ENCODE data around the gene VASN. TPM values are rescaled to one million over a fixed set of nuclear protein-coding genes. Genes with fewer than 3 reads are reported as not detected.
A peak's percentile ranks its signal among the peaks of the same experiment; 100 is the strongest.

VASN gene
- total and polyA plus RNA-seq, 9 of the 15 experiments (the other 6 are each of a cell fraction or from before 2014, with no cell fraction given) = 0.01 to 2.5 (median 0.41) TPM; not detected in 1

- TF ChIP-seq HIVEP1 (CRISPR knock-in tag; IDR thresholded peaks at IDR 0.05) (no peak), CHCHD3 (CRISPR knock-in tag; IDR thresholded peaks at IDR 0.05) (no peak), HOMEZ (CRISPR knock-in tag; IDR thresholded peaks at IDR 0.05) (peak; percentile 30; the same call in 1 of the 2 replicates), ZBTB43 (CRISPR knock-in tag; IDR thresholded peaks at IDR 0.05) (0 out of 2 replicates have a peak, but pooled peaks have one; percentile 36), ZNF316 (IDR thresholded peaks at IDR 0.05) (no peak), EHMT2 (IDR thresholded peaks at IDR 0.05) (no peak), TCF3 (CRISPR knock-in tag; IDR thresholded peaks at IDR 0.05) (0 out of 2 replicates have a peak, but pooled peaks have one; percentile 18), RBM34 (IDR thresholded peaks at IDR 0.05; ENCODE audit: borderline replicate concordance, insufficient read depth, low read length) (0 out of 2 replicates have a peak, but pooled peaks have one; percentile 21), MED1 (CRISPR knock-in tag; IDR thresholded peaks at IDR 0.05; ENCODE audit: borderline replicate concordance) (no peak), MTA2 (IDR thresholded peaks at IDR 0.05; ENCODE audit: low read depth) (no peak), HLTF (IDR thresholded peaks at IDR 0.05) (peak; percentile 71; the same call in 1 of the 2 replicates), CLOCK (CRISPR knock-in tag; IDR thresholded peaks at IDR 0.05; ENCODE audit: borderline replicate concordance) (no peak), TAF15 (IDR thresholded peaks at IDR 0.05; ENCODE audit: low read depth, low read length) (no peak), ILK (tag; IDR thresholded peaks at IDR 0.05; ENCODE audit: borderline replicate concordance, low read depth) (no peak), ZNF224 (CRISPR knock-in tag; IDR thresholded peaks at IDR 0.05) (no peak), SIN3B (IDR thresholded peaks at IDR 0.05; ENCODE audit: low read depth) (peak; percentile 24; the same call in 1 of the 2 replicates)
- TF ChIP-seq, protein P1, sequence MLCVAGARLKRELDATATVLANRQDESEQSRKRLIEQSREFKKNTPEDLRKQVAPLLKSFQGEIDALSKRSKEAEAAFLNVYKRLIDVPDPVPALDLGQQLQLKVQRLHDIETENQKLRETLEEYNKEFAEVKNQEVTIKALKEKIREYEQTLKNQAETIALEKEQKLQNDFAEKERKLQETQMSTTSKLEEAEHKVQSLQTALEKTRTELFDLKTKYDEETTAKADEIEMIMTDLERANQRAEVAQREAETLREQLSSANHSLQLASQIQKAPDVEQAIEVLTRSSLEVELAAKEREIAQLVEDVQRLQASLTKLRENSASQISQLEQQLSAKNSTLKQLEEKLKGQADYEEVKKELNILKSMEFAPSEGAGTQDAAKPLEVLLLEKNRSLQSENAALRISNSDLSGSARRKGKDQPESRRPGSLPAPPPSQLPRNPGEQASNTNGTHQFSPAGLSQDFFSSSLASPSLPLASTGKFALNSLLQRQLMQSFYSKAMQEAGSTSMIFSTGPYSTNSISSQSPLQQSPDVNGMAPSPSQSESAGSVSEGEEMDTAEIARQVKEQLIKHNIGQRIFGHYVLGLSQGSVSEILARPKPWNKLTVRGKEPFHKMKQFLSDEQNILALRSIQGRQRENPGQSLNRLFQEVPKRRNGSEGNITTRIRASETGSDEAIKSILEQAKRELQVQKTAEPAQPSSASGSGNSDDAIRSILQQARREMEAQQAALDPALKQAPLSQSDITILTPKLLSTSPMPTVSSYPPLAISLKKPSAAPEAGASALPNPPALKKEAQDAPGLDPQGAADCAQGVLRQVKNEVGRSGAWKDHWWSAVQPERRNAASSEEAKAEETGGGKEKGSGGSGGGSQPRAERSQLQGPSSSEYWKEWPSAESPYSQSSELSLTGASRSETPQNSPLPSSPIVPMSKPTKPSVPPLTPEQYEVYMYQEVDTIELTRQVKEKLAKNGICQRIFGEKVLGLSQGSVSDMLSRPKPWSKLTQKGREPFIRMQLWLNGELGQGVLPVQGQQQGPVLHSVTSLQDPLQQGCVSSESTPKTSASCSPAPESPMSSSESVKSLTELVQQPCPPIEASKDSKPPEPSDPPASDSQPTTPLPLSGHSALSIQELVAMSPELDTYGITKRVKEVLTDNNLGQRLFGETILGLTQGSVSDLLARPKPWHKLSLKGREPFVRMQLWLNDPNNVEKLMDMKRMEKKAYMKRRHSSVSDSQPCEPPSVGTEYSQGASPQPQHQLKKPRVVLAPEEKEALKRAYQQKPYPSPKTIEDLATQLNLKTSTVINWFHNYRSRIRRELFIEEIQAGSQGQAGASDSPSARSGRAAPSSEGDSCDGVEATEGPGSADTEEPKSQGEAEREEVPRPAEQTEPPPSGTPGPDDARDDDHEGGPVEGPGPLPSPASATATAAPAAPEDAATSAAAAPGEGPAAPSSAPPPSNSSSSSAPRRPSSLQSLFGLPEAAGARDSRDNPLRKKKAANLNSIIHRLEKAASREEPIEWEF (CRISPR knock-in tag; IDR thresholded peaks at IDR 0.05) = no peak
Measured at GRCh38 chr16:4350787-4351659, 20.6 kb upstream of the VASN start, which contains the start of gene PAM16 (continued).

Measured in K562 (cell line).